ENCODE results near the gene ZP2.
"Not testable (repeated sequence)": the region's sequence is repeated elsewhere in the genome, so short reads cannot be mapped to it uniquely, and the experiment has no call there.

Gene ZP2

DNA sequence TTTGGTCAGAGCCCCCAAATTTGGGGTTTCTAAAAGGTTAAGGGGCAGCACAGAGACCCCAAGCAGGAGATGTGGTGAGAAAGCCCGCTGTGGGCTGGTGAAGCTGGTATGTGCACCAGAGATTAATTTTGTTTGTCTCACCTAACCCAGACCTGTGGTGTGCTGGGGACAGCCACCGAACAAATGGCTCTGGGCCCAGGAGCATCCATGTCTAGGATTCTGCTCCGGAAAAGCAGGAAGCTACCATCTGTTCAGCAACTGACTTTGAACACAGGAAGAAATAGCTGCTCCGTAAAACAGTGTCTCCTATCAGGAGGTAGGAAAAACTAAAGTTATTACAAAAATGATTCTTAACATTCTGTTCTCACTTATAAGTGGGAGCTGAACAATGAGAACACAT lies 2.7 kb upstream of the ZP2 start:
- DNase-seq = no peak

DNA sequence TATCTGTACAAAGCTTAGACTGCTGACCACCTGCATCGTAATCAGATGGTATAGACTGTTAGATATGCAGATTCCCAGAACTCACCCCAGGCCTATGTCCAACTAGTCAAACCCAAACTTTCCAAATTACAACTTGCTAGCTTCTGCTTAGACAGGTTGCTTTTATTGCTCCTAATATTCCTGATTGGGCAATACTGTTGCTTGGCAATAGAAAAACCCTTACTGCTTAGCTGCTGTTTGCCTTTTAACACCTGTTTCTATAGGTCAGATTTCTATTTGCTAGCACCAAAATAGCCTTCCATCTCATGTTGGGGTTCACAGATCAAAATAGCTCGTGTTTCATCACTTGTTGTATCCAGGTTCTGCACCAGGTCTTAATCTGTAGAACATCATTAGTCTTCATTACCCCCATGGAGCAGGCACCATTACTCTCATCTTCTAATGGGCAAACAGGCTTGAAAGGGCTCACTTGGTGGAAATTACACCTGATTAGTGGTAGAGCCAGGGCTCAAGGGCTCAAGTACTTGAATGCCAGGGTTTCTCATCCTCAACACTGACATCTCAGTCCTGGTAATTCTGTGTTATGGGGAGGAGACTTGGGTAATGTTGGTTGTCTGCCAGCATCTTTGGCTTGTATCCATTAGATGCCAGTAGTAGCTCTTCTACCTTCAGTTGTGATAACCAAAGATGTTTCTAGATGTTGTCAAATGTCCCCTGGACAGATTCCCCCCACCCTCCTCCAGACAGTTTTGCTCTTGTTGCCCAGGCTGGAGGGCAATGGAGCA lies 2.7 kb downstream of the ZP2 start:
- DNase-seq = no peak

DNA sequence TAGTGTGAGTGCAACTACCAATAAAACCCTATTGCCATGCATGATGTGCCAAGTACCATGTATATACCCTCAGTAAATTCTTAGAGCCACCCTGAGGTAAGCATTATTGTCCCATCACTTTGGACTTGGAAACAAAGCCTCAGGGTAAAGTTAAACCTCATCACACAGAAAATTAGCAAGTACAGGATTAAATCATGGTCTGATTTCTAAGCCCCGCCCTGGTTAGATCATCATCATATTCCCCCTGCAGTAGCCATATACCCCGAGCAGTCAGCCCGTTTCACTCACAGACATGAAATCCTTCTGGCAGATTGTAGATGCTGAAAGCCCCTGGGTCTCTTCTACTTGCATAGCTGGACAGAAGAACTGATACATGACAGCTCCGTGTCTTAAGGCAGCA lies 4.8 kb downstream of the ZP2 start:
- DNase-seq = no peak

- no peak for DNase-seq
Observed at GRCh38 chr16:21205303-21205702, 6.1 kb downstream of the ZP2 start.

DNA sequence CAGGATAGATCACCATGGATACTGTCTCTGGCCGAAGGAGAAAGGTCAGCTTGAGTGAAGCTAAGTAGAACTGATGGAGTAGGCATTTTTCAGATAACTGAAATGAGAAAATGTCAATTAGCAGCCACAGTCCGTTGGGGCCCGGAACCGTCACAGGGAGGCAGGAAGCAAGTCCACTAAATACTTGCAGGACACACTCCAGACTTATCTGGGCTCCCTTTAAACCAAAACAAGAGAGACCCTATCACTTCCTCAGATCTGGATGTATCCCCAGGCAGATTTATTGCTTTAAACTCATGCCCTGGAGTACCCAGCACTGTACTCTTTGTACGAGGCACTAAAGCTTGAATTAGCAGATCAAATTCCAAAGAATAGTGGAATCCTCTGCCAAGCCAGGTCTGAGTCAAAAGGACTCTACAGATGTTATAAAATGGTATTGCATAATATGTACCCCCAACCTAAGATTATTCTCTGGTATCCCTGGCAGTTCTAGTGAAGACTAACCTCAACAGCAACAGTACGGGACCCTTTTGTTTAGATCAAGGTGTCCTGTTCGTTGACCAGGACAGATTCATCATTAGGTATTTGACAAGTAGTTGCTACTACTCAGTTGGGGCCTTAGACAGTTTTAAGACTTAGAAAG lies 8.1 kb downstream of the ZP2 start:
- DNase-seq = no peak

DNA sequence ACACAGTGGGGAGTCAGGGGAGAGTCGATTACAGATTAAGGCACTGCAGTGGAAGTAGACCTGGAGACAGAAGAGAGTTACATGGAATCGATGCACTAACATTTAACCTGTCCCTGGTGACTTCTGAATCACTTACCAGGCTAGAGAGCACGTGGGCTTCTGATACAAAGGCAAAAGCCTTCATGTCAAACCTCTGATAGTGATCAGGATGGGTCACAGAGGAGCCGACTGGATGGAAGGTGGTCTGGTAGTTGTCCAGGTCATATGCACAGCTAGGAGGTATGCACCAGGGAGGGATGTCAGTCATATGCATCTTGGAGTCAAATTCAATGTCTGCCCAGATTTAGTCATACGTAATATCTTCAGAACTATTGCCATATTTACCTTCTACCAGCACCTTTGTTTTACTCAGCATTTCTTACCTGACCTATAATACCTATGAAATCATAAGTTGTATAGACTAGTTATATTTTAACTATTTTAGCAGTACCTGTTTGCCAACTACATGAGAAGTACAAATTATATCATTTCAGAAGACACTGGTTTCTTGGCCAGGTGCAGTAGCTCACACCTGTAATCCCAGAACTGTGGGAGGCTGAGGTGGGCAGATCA lies 11.7 kb downstream of the ZP2 start:
- DNase-seq = no peak

DNA sequence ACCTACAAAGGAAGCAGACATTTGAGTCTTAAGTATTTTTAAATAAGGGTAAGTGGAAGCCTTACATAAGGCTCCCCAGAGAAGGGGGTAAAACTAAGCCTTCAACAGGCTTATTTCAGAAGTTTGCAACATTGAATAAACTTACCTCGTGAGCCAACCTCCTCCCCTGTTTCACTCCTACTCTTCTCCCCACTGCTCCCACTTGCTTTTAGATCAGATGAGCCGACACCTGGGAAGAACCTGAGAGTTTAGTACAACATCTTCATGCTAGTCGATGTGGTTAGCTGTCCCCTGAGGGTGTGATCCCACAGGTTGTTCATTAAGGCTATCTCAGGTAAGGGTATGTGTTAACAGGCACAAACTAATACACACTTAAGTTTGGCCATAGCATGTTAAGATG lies 13.8 kb downstream of the ZP2 start:
- DNase-seq = no peak

GRCh38 chr16:21197112-21197511 lies 14.3 kb downstream of the ZP2 start:
- DNase-seq = no peak

DNA sequence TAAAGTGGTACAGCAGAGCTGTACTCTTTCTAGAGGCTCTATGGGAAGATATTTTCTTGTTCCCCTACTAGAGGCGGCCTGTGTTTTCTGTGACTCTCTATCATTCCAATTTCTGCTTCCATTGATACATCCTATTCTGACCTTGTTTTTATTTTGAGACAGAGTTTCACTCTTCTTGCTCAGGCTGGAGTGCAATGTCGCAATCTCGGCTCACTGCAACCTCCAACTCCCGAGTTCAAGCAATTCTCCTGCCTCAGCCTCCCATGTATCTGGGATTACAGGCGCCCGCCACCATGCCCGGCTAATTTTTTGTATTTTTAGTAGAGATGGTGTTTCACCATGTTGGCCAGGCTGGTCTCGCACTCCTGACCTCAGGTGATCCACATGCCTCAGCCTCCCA lies 16.0 kb downstream of the ZP2 start:
- DNase-seq = not testable (repeated sequence)

DNA sequence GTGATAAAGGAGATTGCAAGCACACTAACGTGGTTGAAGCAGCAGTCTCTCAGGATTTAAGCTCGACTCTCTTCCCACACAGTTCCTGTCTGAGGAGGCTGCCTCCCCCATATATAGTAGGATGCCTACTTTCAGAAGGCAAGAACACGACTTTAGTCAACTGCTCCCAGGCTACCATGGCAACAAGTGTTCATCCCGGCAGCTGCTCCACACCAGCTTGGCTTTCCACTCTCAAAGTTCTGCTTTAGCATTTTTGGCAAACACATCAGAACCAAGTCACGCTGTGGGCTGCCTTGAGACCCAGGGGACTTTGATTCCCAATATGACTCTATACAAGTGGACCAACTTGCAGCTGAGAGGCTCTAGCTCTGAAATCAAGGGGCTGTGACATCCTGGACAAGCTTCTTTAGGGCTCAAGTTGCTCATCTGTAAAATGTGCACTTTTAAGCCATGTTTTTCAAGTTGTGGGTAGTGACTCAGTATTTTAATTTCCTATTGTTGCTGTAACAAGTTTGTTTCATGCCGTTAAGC lies 16.5 kb downstream of the ZP2 start:
- DNase-seq = no peak

DNA sequence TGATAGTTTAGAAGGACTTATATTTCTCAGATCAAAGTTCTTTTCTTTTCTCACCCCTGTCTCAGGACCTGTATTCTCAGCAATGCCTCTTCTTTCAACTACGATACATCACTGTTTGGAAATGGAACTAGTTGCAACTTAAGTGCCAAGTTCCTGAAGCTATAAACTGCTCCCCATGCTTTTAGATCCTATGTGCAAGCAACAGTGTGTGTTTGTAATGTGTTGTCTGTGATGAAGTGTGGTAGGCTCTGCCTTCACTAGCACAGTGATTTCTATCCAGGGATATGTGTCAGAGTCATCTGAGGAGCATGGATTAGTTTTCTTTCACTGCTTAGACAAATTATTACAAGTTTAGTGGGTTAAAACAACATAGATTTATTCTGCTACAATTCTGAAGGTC lies 18.4 kb downstream of the ZP2 start:
- no peak for DNase-seq

- DNase-seq = no peak
Observed at GRCh38 chr16:21190599-21190998, 20.8 kb downstream of the ZP2 start.

- DNase-seq = no peak
Observed at GRCh38 chr16:21190013-21190412, 21.4 kb downstream of the ZP2 start.

- DNase-seq = no peak
Observed at GRCh38 chr16:21189311-21189710, 22.1 kb downstream of the ZP2 start.

- DNase-seq = no peak
Observed at GRCh38 chr16:21186326-21186691, 25.1 kb downstream of the ZP2 start.

DNA sequence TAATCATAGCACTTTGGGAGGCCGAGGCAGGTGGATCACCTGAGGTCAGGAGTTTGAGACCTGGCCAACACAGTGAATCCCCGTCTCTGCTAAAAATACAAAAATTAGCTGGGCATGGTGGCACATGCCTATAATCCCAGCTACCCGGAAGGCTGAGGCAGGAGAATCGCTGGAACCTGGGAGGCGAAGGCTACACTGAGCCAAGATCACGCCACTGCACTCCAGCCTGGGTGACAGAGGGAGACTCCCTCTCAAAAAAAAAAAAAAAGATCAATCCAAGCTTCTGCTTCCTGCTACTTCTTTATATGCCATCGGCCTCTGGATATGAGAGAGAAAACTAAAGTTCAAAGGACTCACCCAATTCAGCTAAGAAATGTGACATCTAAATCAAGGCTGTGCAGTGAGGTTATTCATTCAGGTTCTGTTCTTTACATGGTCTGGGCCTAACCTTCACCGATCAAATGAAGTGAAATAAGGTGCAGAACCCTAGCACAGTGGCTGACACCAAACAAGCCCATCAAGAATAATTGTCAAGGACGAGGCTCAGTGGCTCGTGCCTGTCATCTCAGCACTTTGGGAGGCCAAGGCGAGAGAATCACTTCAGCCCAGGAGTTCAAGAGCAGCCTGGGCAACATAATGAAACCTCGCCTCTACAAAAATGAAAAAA lies 25.6 kb downstream of the ZP2 start:
- no peak for DNase-seq

GRCh38 chr16:21184834-21185233 lies 26.5 kb downstream of the ZP2 start:
- no peak for DNase-seq

GRCh38 chr16:21183995-21184394 lies 27.4 kb downstream of the ZP2 start:
- DNase-seq = no peak

DNA sequence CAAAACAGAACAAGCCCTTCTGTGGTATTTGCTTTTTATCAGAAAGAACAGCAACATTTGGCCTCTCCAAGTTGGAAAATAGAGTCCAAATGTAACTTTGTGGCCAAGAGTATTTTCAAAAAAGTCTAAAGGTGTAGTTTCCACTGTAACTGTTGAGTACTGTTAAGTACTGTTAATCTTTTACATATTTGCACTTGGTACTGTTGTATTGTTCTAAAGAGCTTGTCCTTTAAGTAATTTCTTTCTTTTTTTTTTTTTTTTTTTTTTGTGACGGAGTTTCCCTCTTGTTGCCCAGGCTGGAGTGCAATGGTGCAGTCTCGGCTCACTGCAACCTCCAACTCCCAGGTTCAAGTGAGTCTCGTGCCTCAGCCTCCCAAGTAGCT lies 31.4 kb downstream of the ZP2 start:
- DNase-seq = no peak

DNA sequence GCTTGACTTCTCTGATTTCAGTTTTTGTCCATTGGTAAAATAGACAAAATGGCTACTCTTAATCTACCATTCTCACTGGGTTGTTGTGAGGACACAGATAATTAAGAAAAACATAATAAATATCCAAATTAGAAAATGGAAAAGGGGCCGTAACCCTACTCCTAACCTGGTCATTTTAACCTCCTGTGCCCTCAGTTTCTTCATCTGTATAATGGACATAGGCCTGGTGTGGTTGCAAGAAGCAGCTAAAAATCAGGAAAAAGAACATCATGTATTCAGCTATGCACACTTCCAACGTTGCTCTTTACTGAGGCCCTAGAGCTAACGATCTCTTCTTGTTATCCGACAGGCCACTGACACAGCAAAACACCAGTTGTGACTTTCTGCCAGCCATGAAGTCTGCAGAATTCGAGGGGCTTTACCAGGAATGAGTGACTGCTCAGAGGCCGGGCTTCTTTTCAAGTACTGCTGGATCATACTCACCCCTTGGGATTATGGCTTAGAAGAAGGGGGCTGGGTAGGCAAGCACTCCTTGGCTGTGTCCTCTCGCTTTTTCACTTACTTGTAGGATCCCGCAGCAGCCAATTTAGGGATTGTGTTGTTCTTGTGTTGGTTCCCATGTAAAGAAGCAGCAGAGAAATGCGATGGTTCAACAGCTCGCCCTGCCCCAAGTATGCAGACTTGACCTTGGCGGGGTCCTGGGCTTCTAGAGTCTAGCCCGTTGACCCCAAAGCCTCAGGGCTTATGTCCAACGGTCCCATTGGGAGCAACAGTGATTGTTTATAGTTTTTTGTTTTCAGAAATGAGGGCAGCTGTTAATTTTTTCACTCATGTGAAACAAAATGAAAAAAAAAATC lies 32.0 kb downstream of the ZP2 start:
- no peak for DNase-seq

GRCh38 chr16:21175397-21175796 lies 36.0 kb downstream of the ZP2 start:
- no peak for DNase-seq

DNA sequence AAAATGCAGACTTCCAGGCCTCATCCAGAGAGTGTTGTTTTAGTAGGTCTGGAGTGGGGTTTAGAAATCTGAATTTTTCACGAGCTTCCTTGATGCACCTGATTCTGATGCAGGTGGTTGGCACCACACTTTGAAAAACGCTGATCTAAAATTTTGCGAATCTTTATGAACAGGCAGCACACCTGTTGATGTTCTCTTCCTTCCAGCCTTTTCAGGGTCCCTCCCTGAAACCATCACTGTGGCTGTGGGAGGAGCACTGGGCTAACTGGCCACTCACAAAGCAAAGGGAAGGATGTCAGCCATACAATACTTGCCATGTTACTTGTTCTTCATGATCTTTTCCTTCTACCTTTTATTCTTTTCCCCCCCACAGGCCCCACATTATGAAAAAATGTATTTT lies 38.7 kb downstream of the ZP2 start:
- no peak for DNase-seq

DNA sequence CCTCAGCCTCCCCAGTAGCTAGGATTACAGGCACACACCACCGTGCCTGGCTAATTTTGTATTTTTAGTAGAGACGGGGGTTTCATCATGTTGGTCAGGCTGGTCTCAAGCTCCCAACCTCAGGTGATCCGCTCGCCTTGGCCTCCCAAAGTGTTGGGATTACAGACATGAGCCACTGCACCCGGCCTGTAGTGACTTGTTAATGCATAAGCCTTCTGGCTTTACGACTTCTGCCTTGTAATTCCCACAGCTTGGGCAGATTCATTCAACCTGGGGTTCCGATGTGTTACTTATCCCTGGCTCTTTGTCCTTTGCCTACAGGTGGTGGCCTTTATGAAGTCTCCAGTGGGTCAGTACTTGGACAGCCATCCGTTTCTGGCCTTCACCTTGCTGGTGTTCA lies 41.3 kb downstream of the ZP2 start:
- not testable (repeated sequence) for DNase-seq

Data from T-helper 1 cell (primary cell).